ENCODE data around the gene LTB4R. TPM values are rescaled to one million over a fixed set of nuclear protein-coding genes. Genes with fewer than 3 reads are reported as not detected.

Gene LTB4R
- polyA plus RNA-seq, 1 donor from 2014 or later = 4.3 TPM

DNA sequence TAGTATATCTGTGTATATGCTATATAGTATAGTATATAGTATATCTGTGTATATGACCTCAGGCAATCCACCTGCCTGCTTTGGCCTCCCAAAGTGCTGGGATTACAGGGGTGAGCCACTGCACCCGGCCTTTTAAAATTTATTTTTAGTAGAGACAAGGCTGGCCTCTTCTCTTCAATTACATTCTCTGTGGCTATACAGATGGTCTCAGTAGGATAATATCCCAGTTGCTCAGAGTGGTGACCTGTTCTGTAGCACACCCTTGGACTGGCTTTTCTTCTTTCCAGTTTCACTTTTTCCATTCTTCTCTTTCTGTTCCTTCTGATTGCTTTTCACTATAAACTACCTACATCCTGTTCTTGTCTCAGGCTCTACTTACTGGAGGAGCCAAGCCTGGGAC lies 53.5 kb downstream of the LTB4R start:
- TF ChIP-seq, protein P1, sequence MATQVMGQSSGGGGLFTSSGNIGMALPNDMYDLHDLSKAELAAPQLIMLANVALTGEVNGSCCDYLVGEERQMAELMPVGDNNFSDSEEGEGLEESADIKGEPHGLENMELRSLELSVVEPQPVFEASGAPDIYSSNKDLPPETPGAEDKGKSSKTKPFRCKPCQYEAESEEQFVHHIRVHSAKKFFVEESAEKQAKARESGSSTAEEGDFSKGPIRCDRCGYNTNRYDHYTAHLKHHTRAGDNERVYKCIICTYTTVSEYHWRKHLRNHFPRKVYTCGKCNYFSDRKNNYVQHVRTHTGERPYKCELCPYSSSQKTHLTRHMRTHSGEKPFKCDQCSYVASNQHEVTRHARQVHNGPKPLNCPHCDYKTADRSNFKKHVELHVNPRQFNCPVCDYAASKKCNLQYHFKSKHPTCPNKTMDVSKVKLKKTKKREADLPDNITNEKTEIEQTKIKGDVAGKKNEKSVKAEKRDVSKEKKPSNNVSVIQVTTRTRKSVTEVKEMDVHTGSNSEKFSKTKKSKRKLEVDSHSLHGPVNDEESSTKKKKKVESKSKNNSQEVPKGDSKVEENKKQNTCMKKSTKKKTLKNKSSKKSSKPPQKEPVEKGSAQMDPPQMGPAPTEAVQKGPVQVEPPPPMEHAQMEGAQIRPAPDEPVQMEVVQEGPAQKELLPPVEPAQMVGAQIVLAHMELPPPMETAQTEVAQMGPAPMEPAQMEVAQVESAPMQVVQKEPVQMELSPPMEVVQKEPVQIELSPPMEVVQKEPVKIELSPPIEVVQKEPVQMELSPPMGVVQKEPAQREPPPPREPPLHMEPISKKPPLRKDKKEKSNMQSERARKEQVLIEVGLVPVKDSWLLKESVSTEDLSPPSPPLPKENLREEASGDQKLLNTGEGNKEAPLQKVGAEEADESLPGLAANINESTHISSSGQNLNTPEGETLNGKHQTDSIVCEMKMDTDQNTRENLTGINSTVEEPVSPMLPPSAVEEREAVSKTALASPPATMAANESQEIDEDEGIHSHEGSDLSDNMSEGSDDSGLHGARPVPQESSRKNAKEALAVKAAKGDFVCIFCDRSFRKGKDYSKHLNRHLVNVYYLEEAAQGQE (IDR thresholded peaks at IDR 0.05; ENCODE audit: borderline replicate concordance) = no peak
- TF ChIP-seq TAF1 (IDR thresholded peaks at IDR 0.05; ENCODE audit: low read depth) (no peak), SMC3 (conservative IDR thresholded peaks at IDR 0.05; ENCODE audit: poor library complexity) (no peak), POLR2AphosphoS5 (IDR thresholded peaks at IDR 0.05) (no peak), MXI1 (conservative IDR thresholded peaks at IDR 0.05; ENCODE audit: poor library complexity, severe bottlenecking) (no peak), EP300 (conservative IDR thresholded peaks at IDR 0.05; ENCODE audit: poor library complexity, severe bottlenecking) (no peak), EZH2 (IDR thresholded peaks at IDR 0.05; ENCODE audit: borderline replicate concordance, insufficient read depth, low read length, poor library complexity, severe bottlenecking) (no peak)
- TF ChIP-seq, protein P2, sequence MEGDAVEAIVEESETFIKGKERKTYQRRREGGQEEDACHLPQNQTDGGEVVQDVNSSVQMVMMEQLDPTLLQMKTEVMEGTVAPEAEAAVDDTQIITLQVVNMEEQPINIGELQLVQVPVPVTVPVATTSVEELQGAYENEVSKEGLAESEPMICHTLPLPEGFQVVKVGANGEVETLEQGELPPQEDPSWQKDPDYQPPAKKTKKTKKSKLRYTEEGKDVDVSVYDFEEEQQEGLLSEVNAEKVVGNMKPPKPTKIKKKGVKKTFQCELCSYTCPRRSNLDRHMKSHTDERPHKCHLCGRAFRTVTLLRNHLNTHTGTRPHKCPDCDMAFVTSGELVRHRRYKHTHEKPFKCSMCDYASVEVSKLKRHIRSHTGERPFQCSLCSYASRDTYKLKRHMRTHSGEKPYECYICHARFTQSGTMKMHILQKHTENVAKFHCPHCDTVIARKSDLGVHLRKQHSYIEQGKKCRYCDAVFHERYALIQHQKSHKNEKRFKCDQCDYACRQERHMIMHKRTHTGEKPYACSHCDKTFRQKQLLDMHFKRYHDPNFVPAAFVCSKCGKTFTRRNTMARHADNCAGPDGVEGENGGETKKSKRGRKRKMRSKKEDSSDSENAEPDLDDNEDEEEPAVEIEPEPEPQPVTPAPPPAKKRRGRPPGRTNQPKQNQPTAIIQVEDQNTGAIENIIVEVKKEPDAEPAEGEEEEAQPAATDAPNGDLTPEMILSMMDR (IDR thresholded peaks at IDR 0.05; ENCODE audit: poor library complexity, severe bottlenecking) = no peak
- H3K9me3 ChIP-seq (ENCODE audit: low read length) = no peaks in the 10 kb centered on the region
- no peaks in the 10 kb centered on the region for H4K20me1 ChIP-seq (ENCODE audit: insufficient read depth)
- H3K4me2 ChIP-seq (ENCODE audit: low read length) = no peak overlapping the region
- H3K36me3 ChIP-seq (ENCODE audit: insufficient read depth, low read length) = no peaks in the 10 kb centered on the region
- H3K27me3 ChIP-seq (ENCODE audit: insufficient read depth, low read depth, low read length) = peaks cover 23% of the 10 kb centered on the region
- H3K9me2 ChIP-seq (ENCODE audit: insufficient read depth, low read length) = no peaks in the 10 kb centered on the region
- no peaks in the 10 kb centered on the region for H3F3A ChIP-seq (ENCODE audit: insufficient read depth, low read length, poor library complexity, severe bottlenecking)
- no peak overlapping the region for H3K27ac ChIP-seq (ENCODE audit: low read length)
- H3K4me3 ChIP-seq (ENCODE audit: low read length) = no peak overlapping the region
- H2AFZ ChIP-seq (ENCODE audit: low read depth, low read length) = no peak overlapping the region
- no peak overlapping the region for H3K9ac ChIP-seq (ENCODE audit: low read length)
- no peaks in the 10 kb centered on the region for H3K79me2 ChIP-seq (replicated peaks; ENCODE audit: insufficient read depth, low read length)

DNA sequence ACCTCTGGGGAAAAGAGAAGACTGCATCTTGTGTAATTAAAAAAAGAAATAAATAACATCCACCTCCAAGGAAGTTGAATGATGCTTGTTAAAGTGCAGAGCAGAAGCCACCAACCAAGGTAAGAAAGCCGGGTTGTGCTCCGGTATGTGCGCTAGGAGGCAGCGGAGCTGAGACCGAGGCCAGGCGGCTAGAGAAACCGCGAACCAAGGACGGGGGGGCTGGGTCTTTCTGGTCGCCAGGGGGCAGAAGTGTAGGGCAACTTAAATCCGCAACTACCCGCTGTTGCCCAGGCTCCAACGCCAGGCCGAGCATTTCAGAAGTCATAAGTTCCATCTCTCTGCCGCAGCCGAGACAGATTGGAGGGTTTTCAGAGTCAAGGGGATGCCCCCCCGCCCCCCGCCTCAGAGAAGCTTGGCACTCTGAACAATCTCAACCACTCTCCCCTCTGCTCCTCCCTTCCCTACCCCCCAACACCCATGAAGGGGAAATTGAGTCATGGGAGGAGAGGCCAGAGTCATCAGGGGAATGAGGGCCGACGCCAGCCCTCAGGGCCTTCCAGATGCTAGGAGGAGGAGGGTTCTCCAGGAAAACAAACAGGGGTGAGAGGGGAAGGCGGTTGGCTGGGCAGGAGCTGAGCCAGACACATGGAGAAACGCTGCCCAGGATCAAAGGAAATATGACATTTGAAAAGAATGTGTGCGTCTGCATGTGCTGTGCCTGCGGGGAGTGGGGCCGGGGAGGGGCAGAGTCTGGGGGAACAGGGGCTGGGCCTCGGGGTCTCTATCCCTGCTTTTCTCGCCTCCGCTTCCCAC lies 54.5 kb downstream of the LTB4R start:
- Histone ChIP-seq H3K4me2 (ENCODE audit: low read length) (no peak overlapping the region), H3K79me2 (replicated peaks; ENCODE audit: insufficient read depth, low read length) (no peaks in the 10 kb centered on the region), H3K27ac (ENCODE audit: low read length) (no peak overlapping the region), H3K9ac (ENCODE audit: low read length) (peak overlapping the region; percentile 29), H2AFZ (ENCODE audit: low read depth, low read length) (no peak overlapping the region), H3K9me2 (ENCODE audit: insufficient read depth, low read length) (no peaks in the 10 kb centered on the region), H3K4me3 (ENCODE audit: low read length) (peak overlapping the region; percentile 58), H4K20me1 (ENCODE audit: insufficient read depth) (no peaks in the 10 kb centered on the region), H3K9me3 (ENCODE audit: low read length) (no peaks in the 10 kb centered on the region), H3F3A (ENCODE audit: insufficient read depth, low read length, poor library complexity, severe bottlenecking) (no peaks in the 10 kb centered on the region), H3K36me3 (ENCODE audit: insufficient read depth, low read length) (no peaks in the 10 kb centered on the region), H3K27me3 (ENCODE audit: insufficient read depth, low read depth, low read length) (peaks cover 23% of the 10 kb centered on the region)
- TF ChIP-seq EP300 (conservative IDR thresholded peaks at IDR 0.05; ENCODE audit: poor library complexity, severe bottlenecking) = no peak
- TF ChIP-seq SMC3 (conservative IDR thresholded peaks at IDR 0.05; ENCODE audit: poor library complexity) = peak; percentile 58
- TF ChIP-seq, protein P1 (IDR thresholded peaks at IDR 0.05; ENCODE audit: borderline replicate concordance) = no peak
- no peak for TF ChIP-seq POLR2AphosphoS5 (IDR thresholded peaks at IDR 0.05)
- TF ChIP-seq MXI1 (conservative IDR thresholded peaks at IDR 0.05; ENCODE audit: poor library complexity, severe bottlenecking) = no peak
- no peak for TF ChIP-seq TAF1 (IDR thresholded peaks at IDR 0.05; ENCODE audit: low read depth)
- TF ChIP-seq, protein P2 (IDR thresholded peaks at IDR 0.05; ENCODE audit: poor library complexity, severe bottlenecking) = peak; percentile 59
- TF ChIP-seq RAD21 (conservative IDR thresholded peaks at IDR 0.05) = no peak
- no peak for TF ChIP-seq EZH2 (IDR thresholded peaks at IDR 0.05; ENCODE audit: borderline replicate concordance, insufficient read depth, low read length, poor library complexity, severe bottlenecking)
